ENCODE data around the gene SYT8. TPM values are rescaled to one million over a fixed set of nuclear protein-coding genes. Genes with fewer than 3 reads are reported as not detected.

Gene SYT8
- total RNA-seq, 2 experiments from 2014 or later = not detected

GRCh38 chr11:1848640-1849430 is 14.0 kb downstream of the SYT8 start:
- no peak for TF ChIP-seq CTCF (conservative IDR thresholded peaks at IDR 0.05; ENCODE audit: low read length)
- TF ChIP-seq EZH2phosphoT487 (IDR thresholded peaks at IDR 0.05; ENCODE audit: borderline replicate concordance, low read depth, low read length) = no peak
- H3K4me1 ChIP-seq (ENCODE audit: insufficient read depth, low read length, poor library complexity, severe bottlenecking) = peaks cover 49% of the 10 kb centered on the region
- ChIA-PET CTCF (ENCODE audit: unreplicated experiment) (no interaction called here), POLR2A (interaction anchor here (0.7 kb wide), 1 partner anchor 34 kb away, joined by 3 read pairs; no protein-coding TSS in a partner anchor)
- no peaks in the 10 kb centered on the region for H3K36me3 ChIP-seq (ENCODE audit: insufficient read depth, low read length)
- H3K9me2 ChIP-seq (ENCODE audit: insufficient read depth, low read length) = no peaks in the 10 kb centered on the region
- no peak overlapping the region for H2AFZ ChIP-seq (ENCODE audit: low read length)
- H3K4me3 ChIP-seq (ENCODE audit: low read depth, low read length, poor library complexity, severe bottlenecking) = no peak overlapping the region
- no peaks in the 10 kb centered on the region for H3K9me3 ChIP-seq (ENCODE audit: low read length)
- H3K79me2 ChIP-seq (ENCODE audit: insufficient read depth, low read depth, low read length) = peaks cover 9% of the 10 kb centered on the region
- no peak overlapping the region for H3K4me2 ChIP-seq (ENCODE audit: low read length)
- H4K20me1 ChIP-seq (ENCODE audit: insufficient read depth, low read length) = no peaks in the 10 kb centered on the region
- no TSS peak for BruUV-seq (replicated peaks)
- no peak overlapping the region for H3K27ac ChIP-seq (ENCODE audit: low read depth, low read length, poor library complexity, severe bottlenecking)
- DNase-seq (ENCODE audit: low spot score) = no peak
- intact Hi-C loops (cut with micrococcal nuclease; ENCODE audit: unreplicated experiment) = no loop called here

DNA sequence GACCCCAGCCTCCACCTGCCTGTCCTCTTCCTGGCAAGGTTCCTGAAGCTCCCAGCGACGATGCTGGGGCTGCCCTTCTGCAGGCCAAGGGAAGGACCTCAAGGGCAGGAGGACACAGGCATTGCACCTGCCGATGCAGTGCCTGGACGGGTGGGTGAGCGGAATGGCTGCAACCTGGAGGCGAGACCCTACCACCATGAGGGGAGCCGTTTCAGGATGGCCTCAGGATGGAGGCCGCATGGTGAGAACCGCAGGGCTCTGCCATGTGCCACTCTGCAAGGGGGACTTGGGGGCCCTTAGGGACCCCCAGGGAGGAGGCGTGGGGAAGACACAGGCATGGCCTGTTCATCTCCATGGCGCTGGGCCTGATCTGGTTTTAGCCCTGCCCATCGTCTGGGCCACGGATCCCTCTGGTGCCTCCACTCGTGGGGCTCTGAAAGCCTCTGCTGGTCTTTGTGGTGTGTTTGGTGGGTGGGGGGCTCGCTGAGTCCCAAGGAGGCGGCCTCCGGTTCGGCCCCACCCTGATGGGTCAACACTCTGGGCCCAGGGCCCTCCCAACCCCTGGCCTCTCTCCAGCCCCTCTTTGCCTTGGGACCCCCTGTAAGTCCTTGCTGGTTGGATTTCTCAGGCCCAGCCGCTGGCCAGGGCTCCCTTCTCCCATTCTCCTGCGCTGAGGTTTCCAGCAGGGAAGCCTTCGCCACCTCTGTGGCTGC is 16.8 kb downstream of the SYT8 start:
- BruUV-seq (replicated peaks) = no TSS peak
- ChIA-PET POLR2A (interaction anchor here (1.3 kb wide), 1 partner anchor 11 kb away, joined by 3 read pairs; no protein-coding TSS in a partner anchor), CTCF (ENCODE audit: unreplicated experiment) (interaction anchor here (1.2 kb wide), 1 partner anchor 31 kb away, joined by 5 read pairs; no protein-coding TSS in a partner anchor)
- Histone ChIP-seq H3K4me3 (ENCODE audit: low read depth, low read length, poor library complexity, severe bottlenecking) (peak overlapping the region; percentile 93), H3K9me2 (ENCODE audit: insufficient read depth, low read length) (no peaks in the 10 kb centered on the region), H3K79me2 (ENCODE audit: insufficient read depth, low read depth, low read length) (peaks cover 29% of the 10 kb centered on the region), H3K4me2 (ENCODE audit: low read length) (peak overlapping the region; percentile 85), H3K4me1 (ENCODE audit: insufficient read depth, low read length, poor library complexity, severe bottlenecking) (peaks cover 53% of the 10 kb centered on the region), H4K20me1 (ENCODE audit: insufficient read depth, low read length) (peaks cover 10% of the 10 kb centered on the region), H3K9me3 (ENCODE audit: low read length) (no peaks in the 10 kb centered on the region), H3K27ac (ENCODE audit: low read depth, low read length, poor library complexity, severe bottlenecking) (peak overlapping the region; percentile 96), H2AFZ (ENCODE audit: low read length) (peak overlapping the region; percentile 72; the same call in 1 of the 2 replicates), H3K36me3 (ENCODE audit: insufficient read depth, low read length) (no peaks in the 10 kb centered on the region; the same call in 1 of the 2 replicates)
- TF ChIP-seq EZH2phosphoT487 (IDR thresholded peaks at IDR 0.05; ENCODE audit: borderline replicate concordance, low read depth, low read length) = no peak
- no peak for TF ChIP-seq CTCF (conservative IDR thresholded peaks at IDR 0.05; ENCODE audit: low read length)
- intact Hi-C loops (cut with micrococcal nuclease; ENCODE audit: unreplicated experiment) = loop anchor here (1.0 to 5.0 kb wide), 3 partner anchors 11 to 536 kb away; no protein-coding TSS in a partner anchor
- DNase-seq (ENCODE audit: low spot score) = no peak
